ENCODE data around the gene SCML1.

DNA sequence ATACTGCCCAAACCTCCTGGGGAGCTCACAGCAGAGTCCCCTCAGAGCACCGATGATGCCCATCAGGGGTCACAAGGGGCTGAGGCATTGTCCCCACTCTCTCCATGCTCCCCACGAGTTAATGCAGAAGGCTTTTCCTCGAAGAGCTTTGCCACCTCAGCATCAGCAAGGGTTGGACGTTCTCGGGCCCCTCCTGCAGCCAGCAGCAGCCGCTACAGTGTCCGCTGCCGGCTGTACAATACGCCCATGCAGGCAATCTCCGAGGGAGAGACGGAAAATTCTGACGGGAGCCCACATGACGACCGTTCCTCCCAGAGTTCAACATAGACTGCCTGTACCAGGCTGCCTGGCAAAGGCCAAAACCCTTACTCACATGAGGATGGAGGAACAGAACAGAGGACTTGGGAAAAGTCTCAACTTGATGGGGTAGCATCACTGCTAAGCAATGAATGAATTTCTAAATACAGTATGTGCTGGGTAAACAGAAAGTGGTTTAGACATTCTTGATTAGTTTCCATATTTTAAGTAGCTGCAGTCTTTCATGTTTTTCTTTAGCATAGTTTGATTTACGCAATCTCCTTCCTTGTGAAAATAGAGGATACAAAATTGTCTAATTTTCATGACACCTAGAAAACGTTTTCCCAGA, 5.0 kb upstream of the SCML1 start:
- no peak for TF ChIP-seq REST (IDR thresholded peaks at IDR 0.05; ENCODE audit: low read depth)
- TF ChIP-seq RAD21 (IDR thresholded peaks at IDR 0.05; ENCODE audit: low read depth) = no peak
- TF ChIP-seq CTCF (IDR thresholded peaks at IDR 0.05 in 2 of 3, conservative IDR thresholded peaks at IDR 0.05 in 1 of 3; ENCODE audit: borderline replicate concordance in 1 of 3, insufficient read depth in 1 of 3, low read depth in 2 of 3, low read length in 2 of 3) = no peak
- TF ChIP-seq POLR2A (IDR thresholded peaks at IDR 0.05; ENCODE audit: borderline replicate concordance, extremely low read depth, insufficient read depth, insufficient read length) = no peak
- no peak for TF ChIP-seq MAX (IDR thresholded peaks at IDR 0.05)
- TF ChIP-seq POLR2AphosphoS5 (IDR thresholded peaks at IDR 0.05; ENCODE audit: low read depth, low read length) = no peak

Measured in HCT116 (cell line).